Activated T-cell treated with anti-CD3 and anti-CD28 coated beads, Interleukin-2, amount 50 U/mL, for 72 hours (primary cell): Measurements from ENCODE around the gene ADAMTS2. TPM values are rescaled to one million over a fixed set of nuclear protein-coding genes. Genes with fewer than 3 reads are reported as not detected.

Experiments used
- ATAC-seq, 2 donors: fragments of 150-1000 bp; cut with Tn5 transposase; replicated peaks in 1 of 2; 2 replicates each; pipeline ENCODE4 v1.10.0; 2021; ENCODE audit warnings: moderate library complexity in 2 of 2, mild to moderate bottlenecking in 1 of 2
- DNase-seq, 2 donors: peaks; one replicate each; pipeline ENCODE4 v3.0.0; 2021 to 2022; ENCODE audit warnings: mixed read lengths in 1 of 2
- H3K27ac Mint-ChIP-seq: one replicate; pipeline ENCODE4 v1.8.0; 2022; ENCODE audit warnings: mild to moderate bottlenecking, moderate library complexity, mixed read lengths
- H3K27me3 Mint-ChIP-seq: one replicate; pipeline ENCODE4 v1.8.0; 2022; ENCODE audit warnings: low read depth, mixed read lengths
- H3K36me3 Mint-ChIP-seq, 2 donors: one replicate each; pipeline ENCODE4 v1.8.0; 2022; ENCODE audit warnings: mixed read lengths in 2 of 2, mild to moderate bottlenecking in 1 of 2; ENCODE audit not compliant: insufficient read depth in 2 of 2
- H3K4me1 Mint-ChIP-seq: one replicate; pipeline ENCODE4 v1.8.0; 2022; ENCODE audit warnings: low read depth, mixed read lengths
- H3K4me3 Mint-ChIP-seq, 2 donors: one replicate each; pipeline ENCODE4 v1.8.0; 2022; ENCODE audit warnings: mild to moderate bottlenecking in 2 of 2, mixed read lengths in 2 of 2, moderate library complexity in 2 of 2
- H3K9me3 Mint-ChIP-seq, 2 donors: one replicate each; pipeline ENCODE4 v1.8.0; 2022; ENCODE audit warnings: mixed read lengths in 2 of 2
- total RNA-seq, 2 donors: library from RNA; stranded (reverse); gene quantifications; one replicate each; pipeline ENCODE4 v1.2.3, GENCODE V29; 2022

ADAMTS2 gene
- total RNA-seq, 2 donors from 2014 or later, result not detected

DNA sequence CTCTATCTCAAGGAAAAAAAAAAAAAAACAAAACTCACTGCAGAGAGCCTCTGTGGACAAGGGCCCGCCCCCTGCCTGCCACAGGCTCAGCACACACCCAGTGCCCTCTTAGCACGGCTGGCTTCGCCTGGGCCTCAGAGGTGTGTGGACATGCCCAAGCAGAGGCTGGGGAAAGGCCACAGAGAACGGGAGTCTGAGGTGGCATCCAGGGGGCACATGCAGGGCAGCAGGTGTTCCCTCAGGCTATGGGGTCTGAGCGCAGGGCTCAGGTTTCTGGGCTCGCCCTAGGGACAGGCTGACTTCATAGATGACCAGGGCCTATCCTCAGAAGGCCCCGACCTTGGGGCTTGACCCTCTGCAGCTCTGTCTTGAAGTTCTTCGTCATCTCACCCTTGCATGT lies 146.4 kb downstream of the ADAMTS2 start:
- H3K9me3 Mint-ChIP-seq, result no peaks in the 10 kb centered on the region
- no peaks in the 10 kb centered on the region for H3K27me3 Mint-ChIP-seq
- H3K27ac Mint-ChIP-seq, result no peak overlapping the region
- H3K4me1 Mint-ChIP-seq, result no peaks in the 10 kb centered on the region
- DNase-seq (no peak), ATAC-seq (no peak)
- no peak overlapping the region for H3K4me3 Mint-ChIP-seq
- no peaks in the 10 kb centered on the region for H3K36me3 Mint-ChIP-seq

DNA sequence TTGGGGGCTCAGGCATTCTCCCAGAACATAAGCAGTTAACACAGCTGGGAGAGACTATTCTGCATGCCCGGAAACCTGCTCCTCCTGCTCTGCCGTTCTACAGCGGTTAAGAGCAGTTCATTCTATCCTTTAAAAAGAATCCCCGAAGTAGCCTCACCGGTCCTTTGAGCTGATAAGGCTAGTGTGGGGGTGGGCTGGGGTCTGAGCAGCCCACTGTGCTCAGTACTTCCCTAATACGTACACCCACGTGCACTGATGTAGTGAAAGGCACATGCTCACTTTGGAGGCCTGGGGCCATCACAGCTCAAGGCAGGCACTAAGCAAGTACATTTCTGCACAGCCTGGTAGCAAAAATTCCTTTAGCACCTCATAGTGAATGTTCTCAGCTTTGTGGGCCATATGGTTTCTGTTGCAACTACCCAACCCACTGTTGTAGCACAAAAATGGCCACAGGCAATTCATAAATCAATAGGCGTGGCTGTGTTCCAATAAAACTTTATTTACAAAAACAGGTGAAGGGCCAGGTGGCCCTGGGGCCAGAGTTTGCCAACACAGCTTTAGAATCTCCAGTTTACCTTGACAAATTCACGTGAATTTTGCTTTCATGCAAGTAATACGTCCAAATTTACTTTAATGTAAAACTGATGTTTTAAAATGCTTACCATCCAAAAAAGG lies 148.7 kb downstream of the ADAMTS2 start:
- ATAC-seq, result no peak
- H3K27me3 Mint-ChIP-seq, result no peaks in the 10 kb centered on the region
- H3K4me3 Mint-ChIP-seq, result no peak overlapping the region
- DNase-seq, result no peak
- no peaks in the 10 kb centered on the region for H3K36me3 Mint-ChIP-seq
- H3K9me3 Mint-ChIP-seq, result no peaks in the 10 kb centered on the region
- no peaks in the 10 kb centered on the region for H3K4me1 Mint-ChIP-seq
- no peak overlapping the region for H3K27ac Mint-ChIP-seq

DNA sequence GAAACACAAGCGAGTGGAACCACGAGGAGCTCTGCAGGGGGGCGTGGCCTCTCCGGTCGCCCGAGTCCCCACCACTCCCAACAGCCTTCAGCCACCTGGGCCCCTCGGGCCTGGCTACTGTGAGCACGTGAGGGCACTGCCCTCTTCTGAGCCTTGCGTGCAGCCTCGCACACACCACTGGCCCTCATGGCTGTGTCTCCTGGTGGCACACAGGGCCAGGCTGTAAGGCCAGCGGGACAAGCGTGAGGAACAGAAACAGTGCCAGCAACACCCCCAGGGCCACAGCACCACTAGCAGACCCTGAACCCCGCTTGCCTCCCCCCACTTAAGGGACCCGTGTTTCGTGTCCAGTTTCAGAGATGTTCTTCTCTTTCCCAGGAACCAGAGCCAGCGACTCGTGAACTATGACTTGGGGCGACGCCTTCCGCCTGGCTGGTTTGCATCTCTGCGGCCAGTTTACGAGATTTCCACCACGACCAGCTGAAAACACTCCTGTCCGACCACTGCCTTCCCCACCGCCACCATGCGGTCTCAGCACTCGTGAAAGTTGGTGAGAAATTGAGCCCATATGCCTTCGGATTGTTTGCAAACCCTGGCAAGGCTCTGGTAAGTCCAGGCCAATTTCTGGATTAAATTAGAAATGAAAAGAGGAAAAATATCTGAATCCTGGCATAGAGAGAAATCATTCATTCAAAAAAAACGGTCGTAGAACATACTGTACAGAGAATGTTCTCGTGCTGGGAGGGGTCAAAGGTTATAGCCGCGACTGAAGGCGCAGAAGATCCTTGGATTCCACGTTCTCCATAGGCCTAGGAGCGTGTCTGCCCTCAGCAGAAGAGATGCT lies 149.5 kb downstream of the ADAMTS2 start:
- Mint-ChIP-seq H3K27ac (no peak overlapping the region), H3K27me3 (no peaks in the 10 kb centered on the region), H3K4me1 (no peaks in the 10 kb centered on the region), H3K9me3 (no peaks in the 10 kb centered on the region), H3K36me3 (no peaks in the 10 kb centered on the region), H3K4me3 (no peak overlapping the region)
- ATAC-seq (no peak), DNase-seq (no peak)

DNA sequence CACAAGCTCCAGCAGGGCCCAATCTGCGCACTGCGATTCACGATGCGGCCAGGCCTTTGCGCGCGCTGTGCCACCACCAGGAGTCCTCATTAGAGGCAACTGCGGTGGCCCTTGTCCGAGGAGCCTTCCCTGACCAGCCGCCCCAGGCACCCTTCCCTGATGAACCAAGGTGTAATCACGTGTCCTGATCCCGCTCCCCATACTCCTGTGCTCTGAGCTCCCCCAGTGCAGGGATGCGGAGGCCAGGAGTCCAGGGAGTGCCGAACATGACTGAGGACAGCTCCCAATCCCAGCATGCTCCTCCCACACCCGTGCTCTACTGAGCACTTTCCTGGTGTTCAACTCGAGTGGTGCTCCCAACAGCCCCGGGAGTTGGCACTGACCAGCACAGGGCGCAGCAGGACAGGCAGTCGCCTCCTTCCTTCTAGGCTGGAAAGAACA lies 150.3 kb downstream of the ADAMTS2 start:
- H3K9me3 Mint-ChIP-seq, result no peaks in the 10 kb centered on the region
- no peaks in the 10 kb centered on the region for H3K4me1 Mint-ChIP-seq
- no peaks in the 10 kb centered on the region for H3K36me3 Mint-ChIP-seq
- ATAC-seq (no peak), DNase-seq (no peak)
- H3K4me3 Mint-ChIP-seq, result no peak overlapping the region
- no peaks in the 10 kb centered on the region for H3K27me3 Mint-ChIP-seq
- no peak overlapping the region for H3K27ac Mint-ChIP-seq

DNA sequence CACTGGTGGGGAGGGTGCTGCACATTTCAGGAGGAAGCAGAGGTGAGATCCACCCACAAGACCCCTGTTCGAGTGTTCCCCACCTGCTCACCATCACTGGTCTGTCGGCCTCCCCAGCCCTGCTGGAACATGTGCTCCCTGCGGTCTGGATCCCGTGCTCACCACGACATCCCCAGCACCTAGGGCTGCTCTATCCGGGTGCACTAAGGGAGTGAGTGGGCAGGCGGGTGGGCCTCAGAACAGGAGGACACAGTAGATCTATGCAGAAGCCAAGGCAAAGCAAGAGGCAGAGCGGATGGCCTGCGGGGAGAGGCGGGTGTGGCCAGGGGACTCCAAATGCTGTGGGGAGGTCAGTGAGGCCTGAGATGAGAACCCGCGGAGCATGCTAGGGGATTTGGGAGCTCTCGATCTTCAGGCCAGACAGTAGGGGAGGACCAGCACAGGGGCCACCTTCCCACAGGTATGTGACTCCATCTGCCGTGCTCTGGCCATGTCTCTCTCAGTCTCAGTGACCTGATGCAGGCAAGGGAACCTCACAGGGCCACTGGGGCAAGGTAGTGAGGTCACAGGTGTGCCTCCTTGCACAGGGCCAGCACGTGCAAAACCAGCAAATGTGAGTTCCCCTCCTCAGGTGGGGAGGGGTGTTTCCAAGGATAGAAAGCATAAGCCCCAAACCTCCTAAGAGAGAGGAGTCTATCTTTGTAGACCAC lies 150.9 kb downstream of the ADAMTS2 start:
- Mint-ChIP-seq H3K4me1 (no peaks in the 10 kb centered on the region), H3K36me3 (no peaks in the 10 kb centered on the region), H3K4me3 (no peak overlapping the region), H3K27ac (no peak overlapping the region), H3K9me3 (no peaks in the 10 kb centered on the region), H3K27me3 (no peaks in the 10 kb centered on the region)
- ATAC-seq (no peak), DNase-seq (no peak)

DNA sequence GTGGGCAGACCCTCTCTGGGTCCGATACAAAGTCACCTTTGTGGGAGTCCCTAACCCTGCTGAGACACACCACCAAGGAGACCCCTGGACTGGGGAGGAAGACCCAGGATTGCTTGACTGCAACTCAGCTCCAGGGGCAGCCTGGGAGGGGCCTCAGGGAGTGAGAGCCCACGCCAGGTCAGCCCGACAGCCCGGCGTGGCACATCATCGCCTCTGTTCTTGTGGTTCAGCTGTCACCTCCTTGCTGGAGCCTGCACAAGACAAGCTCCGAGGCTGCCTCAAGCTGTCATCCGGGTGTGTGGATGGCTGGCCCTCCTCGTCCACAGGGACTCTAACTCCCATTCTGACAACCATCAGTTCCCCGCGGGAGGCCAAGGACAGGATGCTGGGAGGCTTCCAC lies 151.5 kb downstream of the ADAMTS2 start:
- H3K9me3 Mint-ChIP-seq, result no peaks in the 10 kb centered on the region
- DNase-seq (no peak), ATAC-seq (no peak)
- no peak overlapping the region for H3K4me3 Mint-ChIP-seq
- no peak overlapping the region for H3K27ac Mint-ChIP-seq
- no peaks in the 10 kb centered on the region for H3K4me1 Mint-ChIP-seq
- no peaks in the 10 kb centered on the region for H3K36me3 Mint-ChIP-seq
- no peaks in the 10 kb centered on the region for H3K27me3 Mint-ChIP-seq

DNA sequence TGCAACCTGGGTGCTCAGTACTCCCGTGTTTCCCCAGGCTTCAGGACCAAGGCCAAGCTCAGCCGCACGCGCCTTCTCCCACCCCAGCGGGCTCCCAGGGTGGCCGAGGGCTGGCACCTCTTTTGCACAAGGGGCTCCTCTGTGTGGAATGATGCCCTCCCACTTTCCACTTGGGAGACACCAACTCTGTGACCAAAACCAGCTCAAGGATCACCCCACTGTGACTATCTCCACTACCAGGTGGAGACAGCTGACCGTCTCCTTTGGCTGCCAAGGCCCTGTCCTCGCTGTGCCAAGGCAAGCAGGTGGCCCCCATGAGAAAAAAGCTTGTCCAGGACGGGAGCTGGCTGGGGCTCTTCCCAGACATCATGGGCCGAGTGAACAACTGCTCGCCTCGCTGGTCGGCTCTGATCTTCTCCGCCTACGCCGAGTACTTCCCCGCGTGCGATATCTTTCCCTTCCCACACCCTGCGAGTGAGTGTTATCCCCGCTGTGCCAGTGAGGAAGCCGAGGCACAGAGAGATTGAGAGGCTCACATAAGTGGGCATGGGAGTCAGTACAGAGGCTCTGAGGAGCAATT lies 152.3 kb downstream of the ADAMTS2 start:
- Mint-ChIP-seq H3K36me3 (no peaks in the 10 kb centered on the region), H3K27me3 (no peaks in the 10 kb centered on the region), H3K9me3 (no peaks in the 10 kb centered on the region), H3K4me1 (no peaks in the 10 kb centered on the region), H3K4me3 (no peak overlapping the region), H3K27ac (no peak overlapping the region)
- no peak for DNase-seq
- no peak for ATAC-seq

DNA sequence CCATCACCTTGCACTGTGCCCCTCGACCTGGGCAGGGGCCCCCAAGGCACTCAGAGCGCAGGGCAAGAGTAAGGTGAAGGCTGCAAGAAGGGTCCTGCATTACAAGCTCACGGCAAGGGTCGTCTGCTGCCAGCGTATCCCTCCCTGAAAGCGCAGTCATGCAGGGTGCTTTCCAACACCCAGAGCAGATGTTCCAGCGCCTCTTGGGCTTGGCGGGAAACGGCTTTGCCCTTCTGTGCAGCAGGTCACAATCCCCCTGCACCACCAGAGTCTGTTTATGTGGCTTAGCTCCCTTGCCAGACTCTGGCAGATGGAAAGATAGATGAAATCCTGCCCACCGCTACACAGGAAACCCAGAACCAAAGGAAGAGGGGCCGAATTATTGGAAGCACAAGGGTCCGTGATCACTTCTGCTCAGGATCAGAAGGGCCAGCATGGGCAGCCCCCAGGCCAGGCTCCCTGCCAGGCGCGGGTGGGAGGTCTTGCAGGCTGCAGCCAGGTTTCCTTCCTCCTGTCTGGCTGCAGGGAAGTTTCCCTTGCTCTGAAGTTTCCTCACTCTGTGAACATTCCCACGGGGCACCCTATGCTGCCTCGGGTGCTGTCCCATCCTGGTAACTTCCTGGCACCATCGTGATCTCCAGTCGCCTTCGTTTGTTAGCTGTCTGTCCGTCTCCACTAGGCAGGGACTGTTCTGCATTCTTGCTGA lies 152.9 kb downstream of the ADAMTS2 start:
- no peaks in the 10 kb centered on the region for H3K9me3 Mint-ChIP-seq
- ATAC-seq (no peak), DNase-seq (no peak)
- no peak overlapping the region for H3K27ac Mint-ChIP-seq
- no peak overlapping the region for H3K4me3 Mint-ChIP-seq
- H3K4me1 Mint-ChIP-seq, result no peaks in the 10 kb centered on the region
- no peaks in the 10 kb centered on the region for H3K27me3 Mint-ChIP-seq
- no peaks in the 10 kb centered on the region for H3K36me3 Mint-ChIP-seq

DNA sequence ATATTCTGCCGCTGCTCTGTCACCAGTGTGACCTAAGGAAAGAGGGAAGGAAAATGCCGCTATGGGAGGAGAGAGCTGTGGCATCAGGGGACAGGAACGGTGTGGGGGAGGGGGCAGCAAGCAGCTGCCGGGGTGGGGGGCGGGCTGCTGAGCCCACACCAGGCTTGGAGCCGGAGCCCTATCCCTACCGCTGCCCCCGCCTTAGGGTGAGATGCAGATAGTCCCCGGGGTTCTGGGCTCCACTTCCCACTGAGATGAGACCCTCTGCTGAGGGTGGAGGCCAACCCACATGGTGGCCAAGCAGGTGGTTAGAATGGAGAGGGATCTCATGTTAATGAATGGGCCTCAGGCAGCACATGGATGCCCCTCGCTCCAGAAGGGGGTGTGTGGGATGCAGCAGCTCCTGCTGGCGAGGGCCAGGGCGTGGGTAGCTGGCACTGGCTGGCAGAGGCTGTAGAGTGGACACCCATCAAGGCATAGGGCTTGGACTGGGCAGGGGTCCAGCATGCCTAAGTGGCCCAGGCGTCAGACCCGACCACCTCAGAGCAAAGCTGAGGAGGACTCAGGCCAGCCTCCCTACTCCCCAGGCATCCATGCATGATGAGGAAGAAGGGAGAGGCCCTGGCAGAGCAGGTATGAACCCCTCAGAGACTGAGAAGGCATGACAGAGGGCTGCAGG lies 153.6 kb downstream of the ADAMTS2 start:
- Mint-ChIP-seq H3K27ac (no peak overlapping the region), H3K4me3 (no peak overlapping the region), H3K27me3 (no peaks in the 10 kb centered on the region), H3K4me1 (no peaks in the 10 kb centered on the region), H3K36me3 (no peaks in the 10 kb centered on the region), H3K9me3 (no peaks in the 10 kb centered on the region)
- DNase-seq, result no peak
- no peak for ATAC-seq

DNA sequence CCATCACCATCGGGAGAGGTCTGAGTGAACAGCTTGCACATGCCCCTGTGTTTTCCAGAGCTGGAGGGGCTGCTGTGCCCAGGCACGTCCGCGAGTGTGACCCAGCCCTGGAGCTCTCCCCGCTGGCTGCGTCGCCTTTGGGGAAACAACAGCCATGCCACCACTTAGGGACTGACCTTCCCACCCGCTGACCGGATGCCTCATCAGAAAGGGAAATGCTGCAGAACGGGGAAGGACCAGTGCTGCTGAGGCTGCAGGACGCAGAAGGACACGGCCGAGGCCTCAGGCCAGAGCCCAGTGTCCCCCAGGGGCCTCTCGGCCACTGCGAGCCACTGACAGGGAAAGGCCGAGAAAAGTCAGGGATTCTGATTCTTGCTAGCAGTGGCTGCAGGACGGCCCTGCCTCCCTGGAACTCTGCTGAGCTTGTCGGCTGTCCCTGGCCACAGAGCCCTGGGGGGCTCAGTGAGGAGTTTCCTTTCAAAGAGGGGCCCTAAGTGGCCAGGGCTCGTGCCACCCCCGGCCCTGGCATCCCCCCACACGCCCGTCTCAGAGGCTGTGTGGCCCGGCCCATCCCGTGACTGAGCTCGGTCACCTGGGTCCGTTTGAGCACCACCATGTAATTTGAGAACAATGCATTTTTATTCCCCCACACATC lies 154.3 kb downstream of the ADAMTS2 start:
- no peaks in the 10 kb centered on the region for H3K27me3 Mint-ChIP-seq
- ATAC-seq (no peak), DNase-seq (no peak)
- H3K4me1 Mint-ChIP-seq, result no peaks in the 10 kb centered on the region
- no peak overlapping the region for H3K4me3 Mint-ChIP-seq
- H3K9me3 Mint-ChIP-seq, result no peaks in the 10 kb centered on the region
- no peak overlapping the region for H3K27ac Mint-ChIP-seq
- H3K36me3 Mint-ChIP-seq, result no peaks in the 10 kb centered on the region

DNA sequence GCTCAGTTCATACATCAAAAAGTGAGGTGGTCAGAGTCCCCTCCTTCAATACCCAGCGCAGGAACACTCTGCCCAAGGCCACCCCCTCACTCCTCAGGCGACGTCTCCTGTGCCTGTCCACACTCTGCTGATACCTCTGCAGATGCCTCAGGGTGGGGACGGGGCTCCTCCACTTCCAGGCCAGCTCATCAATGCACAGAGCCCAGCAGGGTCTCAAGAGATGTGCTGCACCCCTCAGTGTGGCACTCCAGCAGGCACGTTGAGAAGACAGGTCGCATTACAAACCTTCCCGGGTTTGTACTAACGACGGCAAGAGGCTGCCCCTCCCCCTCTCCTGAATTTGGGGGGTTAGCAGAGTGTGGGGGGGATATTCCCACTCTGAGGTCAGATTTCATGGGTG lies 156.6 kb downstream of the ADAMTS2 start:
- Mint-ChIP-seq H3K4me1 (no peaks in the 10 kb centered on the region), H3K36me3 (no peaks in the 10 kb centered on the region), H3K9me3 (no peaks in the 10 kb centered on the region), H3K4me3 (no peak overlapping the region), H3K27me3 (no peaks in the 10 kb centered on the region), H3K27ac (no peak overlapping the region)
- DNase-seq (no peak), ATAC-seq (no peak)
